ENCODE data around the gene FILIP1L.

Gene FILIP1L

GRCh38 chr3:99859825-99860224 lies 254.5 kb downstream of the FILIP1L start:
- Histone ChIP-seq H3K4me2 (no peak overlapping the region), H3K4me1 (ENCODE audit: low read depth, poor library complexity, severe bottlenecking) (peaks cover 23% of the 10 kb centered on the region), H3K79me2 (ENCODE audit: insufficient read depth, low read depth) (peaks cover 8% of the 10 kb centered on the region; the same call in 1 of the 2 replicates), H3K36me3 (ENCODE audit: insufficient read depth) (no peaks in the 10 kb centered on the region), H3K9ac (no peak overlapping the region), H3K27me3 (ENCODE audit: insufficient read depth, low read depth) (no peaks in the 10 kb centered on the region), H4K20me1 (ENCODE audit: insufficient read depth) (no peaks in the 10 kb centered on the region), H3K4me3 (IDR thresholded peaks at IDR 0.05; ENCODE audit: insufficient read depth, low read depth, low read length) (no peak overlapping the region), H2AFZ (ENCODE audit: low read depth) (no peak overlapping the region), H3K27ac (no peak overlapping the region)
- TF ChIP-seq, protein P1, sequence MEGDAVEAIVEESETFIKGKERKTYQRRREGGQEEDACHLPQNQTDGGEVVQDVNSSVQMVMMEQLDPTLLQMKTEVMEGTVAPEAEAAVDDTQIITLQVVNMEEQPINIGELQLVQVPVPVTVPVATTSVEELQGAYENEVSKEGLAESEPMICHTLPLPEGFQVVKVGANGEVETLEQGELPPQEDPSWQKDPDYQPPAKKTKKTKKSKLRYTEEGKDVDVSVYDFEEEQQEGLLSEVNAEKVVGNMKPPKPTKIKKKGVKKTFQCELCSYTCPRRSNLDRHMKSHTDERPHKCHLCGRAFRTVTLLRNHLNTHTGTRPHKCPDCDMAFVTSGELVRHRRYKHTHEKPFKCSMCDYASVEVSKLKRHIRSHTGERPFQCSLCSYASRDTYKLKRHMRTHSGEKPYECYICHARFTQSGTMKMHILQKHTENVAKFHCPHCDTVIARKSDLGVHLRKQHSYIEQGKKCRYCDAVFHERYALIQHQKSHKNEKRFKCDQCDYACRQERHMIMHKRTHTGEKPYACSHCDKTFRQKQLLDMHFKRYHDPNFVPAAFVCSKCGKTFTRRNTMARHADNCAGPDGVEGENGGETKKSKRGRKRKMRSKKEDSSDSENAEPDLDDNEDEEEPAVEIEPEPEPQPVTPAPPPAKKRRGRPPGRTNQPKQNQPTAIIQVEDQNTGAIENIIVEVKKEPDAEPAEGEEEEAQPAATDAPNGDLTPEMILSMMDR (conservative IDR thresholded peaks at IDR 0.05; ENCODE audit: low read depth, low read length): no peak

GRCh38 chr3:99858469-99858868 lies 255.8 kb downstream of the FILIP1L start:
- no peak overlapping the region for H3K4me3 ChIP-seq (IDR thresholded peaks at IDR 0.05; ENCODE audit: insufficient read depth, low read depth, low read length)
- no peaks in the 10 kb centered on the region for H3K27me3 ChIP-seq (ENCODE audit: insufficient read depth, low read depth)
- H3K27ac ChIP-seq: no peak overlapping the region
- H2AFZ ChIP-seq (ENCODE audit: low read depth): no peak overlapping the region
- H4K20me1 ChIP-seq (ENCODE audit: insufficient read depth): no peaks in the 10 kb centered on the region
- H3K36me3 ChIP-seq (ENCODE audit: insufficient read depth): no peaks in the 10 kb centered on the region
- H3K4me2 ChIP-seq: no peak overlapping the region
- TF ChIP-seq, protein P1 (conservative IDR thresholded peaks at IDR 0.05; ENCODE audit: low read depth, low read length): no peak
- H3K4me1 ChIP-seq (ENCODE audit: low read depth, poor library complexity, severe bottlenecking): peaks cover 20% of the 10 kb centered on the region
- H3K9ac ChIP-seq: no peak overlapping the region
- H3K79me2 ChIP-seq (ENCODE audit: insufficient read depth, low read depth): 0 out of 2 replicates have a peak, but pooled peaks cover 8% of the 10 kb centered on the region

DNA sequence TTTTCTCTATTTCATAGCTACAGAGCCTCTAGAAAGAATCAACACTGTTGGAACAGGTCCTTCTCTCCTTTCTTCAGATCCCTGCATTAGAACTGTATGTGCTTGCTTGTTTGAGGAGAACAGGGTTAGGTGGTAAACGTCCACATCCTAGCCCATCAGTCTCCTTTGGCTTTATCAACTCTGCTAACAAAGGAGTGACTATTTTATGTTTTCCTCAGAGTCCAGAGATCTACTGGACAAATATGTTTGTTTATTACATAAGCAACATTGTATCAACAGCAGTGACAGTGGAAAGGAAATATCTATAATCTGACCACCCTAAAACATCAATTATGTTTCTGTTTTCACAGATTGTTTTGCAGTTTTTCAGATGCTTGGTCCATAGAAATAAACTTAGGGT lies 257.0 kb downstream of the FILIP1L start:
- H3K4me1 ChIP-seq (ENCODE audit: low read depth, poor library complexity, severe bottlenecking): peaks cover 25% of the 10 kb centered on the region
- H2AFZ ChIP-seq (ENCODE audit: low read depth): no peak overlapping the region
- H3K27ac ChIP-seq: no peak overlapping the region
- no peaks in the 10 kb centered on the region for H4K20me1 ChIP-seq (ENCODE audit: insufficient read depth)
- no peak overlapping the region for H3K9ac ChIP-seq
- H3K4me3 ChIP-seq (IDR thresholded peaks at IDR 0.05; ENCODE audit: insufficient read depth, low read depth, low read length): no peak overlapping the region
- H3K79me2 ChIP-seq (ENCODE audit: insufficient read depth, low read depth): peaks cover 19% of the 10 kb centered on the region; the same call in 1 of the 2 replicates
- TF ChIP-seq, protein P1 (conservative IDR thresholded peaks at IDR 0.05; ENCODE audit: low read depth, low read length): no peak
- H3K27me3 ChIP-seq (ENCODE audit: insufficient read depth, low read depth): no peaks in the 10 kb centered on the region
- no peaks in the 10 kb centered on the region for H3K36me3 ChIP-seq (ENCODE audit: insufficient read depth)
- no peak overlapping the region for H3K4me2 ChIP-seq

DNA sequence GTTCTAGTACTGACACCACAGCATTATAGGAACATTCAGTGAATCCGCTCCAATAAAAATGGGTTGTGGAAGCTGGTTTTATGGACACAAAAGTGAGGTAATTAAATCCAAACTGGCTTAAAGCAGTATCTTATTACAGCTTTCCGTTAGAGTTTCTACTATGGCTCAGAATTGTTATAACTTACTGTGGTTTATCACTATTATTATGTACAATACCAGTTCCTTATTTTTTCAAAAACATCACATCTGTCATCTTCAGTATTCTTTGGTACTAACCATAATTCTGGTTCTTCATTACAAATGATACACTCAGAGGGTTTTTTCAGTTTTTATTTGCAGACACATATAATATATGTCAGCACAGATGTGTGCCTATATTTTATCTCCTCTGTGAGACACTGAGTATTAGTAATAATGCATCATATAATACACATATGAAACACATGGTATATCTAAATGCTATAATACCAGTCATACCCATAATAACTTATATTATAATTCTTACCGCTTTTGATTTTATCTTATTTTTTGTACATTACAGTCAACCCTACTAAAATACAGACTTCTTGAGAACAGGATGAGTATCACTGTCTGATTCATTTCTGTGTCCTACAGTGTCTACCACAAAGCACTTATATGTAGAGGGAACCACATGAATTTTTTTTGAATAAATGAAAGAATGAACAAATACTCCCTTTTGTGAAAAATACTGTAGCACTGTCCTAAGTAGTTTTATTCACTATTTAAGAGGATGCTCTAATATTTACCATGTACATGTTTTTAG lies 257.7 kb downstream of the FILIP1L start:
- Histone ChIP-seq H3K4me1 (ENCODE audit: low read depth, poor library complexity, severe bottlenecking) (peaks cover 32% of the 10 kb centered on the region), H3K27me3 (ENCODE audit: insufficient read depth, low read depth) (no peaks in the 10 kb centered on the region), H3K9ac (no peak overlapping the region), H3K79me2 (ENCODE audit: insufficient read depth, low read depth) (peaks cover 23% of the 10 kb centered on the region; the same call in 1 of the 2 replicates), H4K20me1 (ENCODE audit: insufficient read depth) (no peaks in the 10 kb centered on the region), H3K36me3 (ENCODE audit: insufficient read depth) (no peaks in the 10 kb centered on the region), H2AFZ (ENCODE audit: low read depth) (no peak overlapping the region), H3K27ac (no peak overlapping the region), H3K4me2 (no peak overlapping the region), H3K4me3 (IDR thresholded peaks at IDR 0.05; ENCODE audit: insufficient read depth, low read depth, low read length) (no peak overlapping the region)
- TF ChIP-seq, protein P1 (conservative IDR thresholded peaks at IDR 0.05; ENCODE audit: low read depth, low read length): no peak
